Keratinocyte (primary cell): ENCODE results near the gene IRF4.

Experiments
- CTCF ChIP-seq, 3 experiments: IDR thresholded peaks in 1 of 3; conservative IDR thresholded peaks in 1 of 3; optimal IDR thresholded peaks in 1 of 3; 2 replicates in 2 of 3; 3 replicates in 1 of 3; pipeline versions ENCODE3 to v1.5.1; 2011; ENCODE audit warnings: low read length in 3 of 3, mild to moderate bottlenecking in 3 of 3, moderate library complexity in 2 of 3, control low read depth in 1 of 3, inconsistent platforms in 1 of 3; ENCODE audit not compliant: insufficient read depth in 2 of 3; ENCODE audit errors: extremely low read depth in 1 of 3
- EZH2 ChIP-seq: IDR thresholded peaks from one replicate; pipeline ENCODE4 v1.6.1; 2012; ENCODE audit warnings: inconsistent platforms, mild to moderate bottlenecking, low read length, moderate library complexity

- TF ChIP-seq CTCF (optimal IDR thresholded peaks at IDR 0.05 in 1 of 3, IDR thresholded peaks at IDR 0.05 in 1 of 3, conservative IDR thresholded peaks at IDR 0.05 in 1 of 3; ENCODE audit: extremely low read depth in 1 of 3, insufficient read depth in 2 of 3, low read length in 3 of 3) = no peak
- TF ChIP-seq EZH2 = no peak
Measured at GRCh38 chr6:352474-352873, 39.1 kb upstream of the IRF4 start.
